Endothelial cell (in vitro differentiated cells): ENCODE results near the gene TNIP3. TPM values are rescaled to one million over a fixed set of nuclear protein-coding genes. Genes with fewer than 3 reads are reported as not detected.
A peak's percentile ranks its signal among the peaks of the same experiment; 100 is the strongest.

Experiments
- DNase-seq: peaks from one replicate; pipeline ENCODE4 v3.0.0; 2021; ENCODE audit warnings: low spot score
- H3K27ac Mint-ChIP-seq: one replicate; pipeline ENCODE4 v1.8.0; 2021; ENCODE audit warnings: mixed read lengths, inconsistent platforms; ENCODE audit not compliant: unreplicated experiment
- H3K27me3 Mint-ChIP-seq: one replicate; pipeline ENCODE4 v1.8.0; 2021; ENCODE audit warnings: mild to moderate bottlenecking, moderate library complexity, mixed read lengths, inconsistent platforms; ENCODE audit not compliant: unreplicated experiment
- H3K36me3 Mint-ChIP-seq: one replicate; pipeline ENCODE4 v1.8.0; 2021; ENCODE audit warnings: mild to moderate bottlenecking, low read depth, mixed read lengths, inconsistent platforms; ENCODE audit not compliant: unreplicated experiment
- H3K4me1 Mint-ChIP-seq: one replicate; pipeline ENCODE4 v1.8.0; 2021; ENCODE audit warnings: mild to moderate bottlenecking, mixed read lengths, inconsistent platforms; ENCODE audit not compliant: unreplicated experiment
- H3K4me3 Mint-ChIP-seq: one replicate; pipeline ENCODE4 v1.8.0; 2021; ENCODE audit warnings: mild to moderate bottlenecking, mixed read lengths, inconsistent platforms; ENCODE audit not compliant: unreplicated experiment
- H3K9me3 Mint-ChIP-seq: one replicate; pipeline ENCODE4 v1.8.0; 2021; ENCODE audit warnings: mixed read lengths, inconsistent platforms; ENCODE audit not compliant: unreplicated experiment
- CTCF ChIP-seq: fragments of 200-600 bp; sonication (generic); IDR thresholded peaks from one replicate; pipeline ENCODE4 v1.5.0; 2021; ENCODE audit warnings: antibody characterized with exemption; ENCODE audit not compliant: unreplicated experiment
- total RNA-seq: library from RNA; stranded (reverse); fragmentation: NEBNext Ultra II Directional; extraction: Animal tissue kit (Norgen Biotek cat#: 25700); gene quantifications from one replicate; pipeline ENCODE4 v1.2.1, GENCODE V29; 2021; ENCODE audit not compliant: unreplicated experiment

Gene TNIP3
- total RNA-seq, 1 donor from 2014 or later = 4.0 TPM

DNA sequence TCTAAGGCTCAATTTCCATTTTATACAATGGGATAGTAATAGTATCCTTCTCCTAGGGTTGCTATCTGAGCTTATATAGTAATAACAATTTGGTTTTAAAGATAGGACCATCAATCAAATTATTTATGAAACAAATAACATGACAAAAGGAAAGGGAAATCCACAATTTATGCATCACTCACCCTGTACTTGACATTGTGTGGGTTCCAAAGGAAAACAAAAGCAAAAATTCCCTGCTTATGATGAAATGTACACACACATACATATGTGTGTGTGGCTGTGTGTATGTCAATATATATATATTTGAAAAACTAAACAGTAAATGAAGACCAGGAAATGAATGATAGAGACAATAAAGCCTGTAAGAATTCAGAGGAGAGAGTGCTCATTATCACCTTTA is 2.9 kb upstream of the TNIP3 start:
- Mint-ChIP-seq H3K27me3 (no peaks in the 10 kb centered on the region), H3K27ac (no peak overlapping the region), H3K9me3 (no peaks in the 10 kb centered on the region), H3K4me3 (no peak overlapping the region), H3K4me1 (peaks cover 16% of the 10 kb centered on the region), H3K36me3 (no peaks in the 10 kb centered on the region)
- no peak for DNase-seq
- no peak for TF ChIP-seq CTCF

DNA sequence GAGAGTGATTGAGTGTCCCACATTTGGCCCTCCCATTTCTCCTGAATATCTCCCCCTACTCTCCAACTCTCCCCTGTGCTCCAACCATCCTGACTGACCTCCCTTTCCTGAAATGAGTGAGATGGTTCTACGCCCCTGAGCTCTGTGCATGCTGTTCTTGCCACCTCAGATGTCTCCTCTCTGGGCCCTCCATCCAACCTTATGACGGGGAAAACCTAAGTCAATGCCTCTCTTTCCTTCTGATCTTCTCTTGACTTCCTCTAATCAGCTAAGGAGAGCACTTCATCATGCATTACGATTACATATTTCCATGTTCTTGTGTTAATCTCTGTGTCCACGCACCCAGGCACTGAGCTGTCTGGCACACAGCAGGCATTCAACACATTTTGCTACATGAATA is 1.1 kb upstream of the TNIP3 start:
- Mint-ChIP-seq H3K27me3 (no peaks in the 10 kb centered on the region), H3K27ac (no peak overlapping the region), H3K36me3 (no peaks in the 10 kb centered on the region), H3K4me1 (peaks cover 16% of the 10 kb centered on the region), H3K9me3 (no peaks in the 10 kb centered on the region), H3K4me3 (no peak overlapping the region)
- TF ChIP-seq CTCF = no peak
- DNase-seq = no peak

- no peaks in the 10 kb centered on the region for H3K27me3 Mint-ChIP-seq
- TF ChIP-seq CTCF = no peak
- H3K4me1 Mint-ChIP-seq = peaks cover 19% of the 10 kb centered on the region
These were observed 7.0 kb downstream of the TNIP3 start for GRCh38 chr4:121156822-121157769.

DNA sequence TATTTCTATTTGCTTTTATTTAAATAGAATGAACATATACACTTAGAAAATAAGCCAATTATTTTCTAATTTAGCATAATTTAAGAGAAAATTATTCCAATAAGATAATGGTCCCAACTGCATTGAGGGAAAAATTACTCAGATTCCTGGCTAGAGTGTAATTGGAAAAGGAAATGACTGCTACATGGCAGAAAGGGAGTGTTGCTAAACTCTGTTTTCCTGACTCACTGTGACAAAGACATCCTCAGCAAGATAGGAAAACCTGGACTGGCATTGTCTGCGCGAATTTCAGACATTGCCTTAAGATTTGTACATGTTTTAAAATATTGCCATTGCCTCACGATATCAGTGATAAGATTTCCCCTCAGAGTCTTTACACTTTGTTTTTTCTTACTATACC is 8.2 kb downstream of the TNIP3 start:
- Mint-ChIP-seq H3K4me1 (peaks cover 19% of the 10 kb centered on the region), H3K9me3 (no peaks in the 10 kb centered on the region), H3K4me3 (peak overlapping the region; percentile 72), H3K36me3 (no peaks in the 10 kb centered on the region), H3K27me3 (no peaks in the 10 kb centered on the region), H3K27ac (peak overlapping the region; percentile 87)
- no peak for DNase-seq
- TF ChIP-seq CTCF = no peak

More at GRCh38 chr4:121156822-121157769, 7.0 kb downstream of the TNIP3 start:
- DNase-seq = peak; percentile 67
- Mint-ChIP-seq H3K4me3 (peak overlapping the region; percentile 91), H3K36me3 (no peaks in the 10 kb centered on the region), H3K9me3 (no peaks in the 10 kb centered on the region), H3K27ac (peak overlapping the region; percentile 57)

- Mint-ChIP-seq H3K27ac (no peak overlapping the region), H3K27me3 (no peaks in the 10 kb centered on the region), H3K9me3 (no peaks in the 10 kb centered on the region), H3K4me3 (no peak overlapping the region), H3K36me3 (no peaks in the 10 kb centered on the region), H3K4me1 (peaks cover 19% of the 10 kb centered on the region)
- no peak for TF ChIP-seq CTCF
- no peak for DNase-seq
These were observed 10.0 kb downstream of the TNIP3 start for GRCh38 chr4:121154103-121154515.
